ENCODE measurements around the gene FCGR2B.
"Not testable (repeated sequence)": the region's sequence is repeated elsewhere in the genome, so short reads cannot be mapped to it uniquely, and the experiment has no call there.

The FCGR2B gene

GRCh38 chr1:161644855-161645254, 18.1 kb upstream of the FCGR2B start:
- DNase-seq (ENCODE audit: low spot score); FAIRE-seq: not testable (repeated sequence)

- not testable (repeated sequence) for FAIRE-seq; DNase-seq (ENCODE audit: low spot score)
These were observed 15.2 kb upstream of the FCGR2B start for GRCh38 chr1:161647507-161648360.

DNA sequence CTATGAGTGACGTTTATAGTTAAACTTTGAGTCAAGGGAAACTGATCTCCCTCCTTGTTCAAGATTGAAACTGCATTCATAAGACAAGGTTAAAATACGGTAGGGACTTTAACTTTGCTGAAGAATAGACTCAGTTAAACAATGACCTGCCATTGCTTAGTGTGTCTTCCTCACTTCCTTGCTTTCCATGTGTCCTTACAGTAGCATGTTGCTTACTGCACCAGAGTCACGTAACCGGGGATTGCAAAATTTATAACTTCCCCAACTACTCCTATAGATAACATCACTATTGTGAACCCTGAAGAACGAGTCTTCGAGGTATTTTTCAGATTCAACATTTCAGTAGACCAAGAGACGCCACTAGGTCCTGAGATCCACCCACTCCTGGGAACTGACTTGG, 9.4 kb upstream of the FCGR2B start:
- DNase-seq (ENCODE audit: low spot score); FAIRE-seq: not testable (repeated sequence)

DNA sequence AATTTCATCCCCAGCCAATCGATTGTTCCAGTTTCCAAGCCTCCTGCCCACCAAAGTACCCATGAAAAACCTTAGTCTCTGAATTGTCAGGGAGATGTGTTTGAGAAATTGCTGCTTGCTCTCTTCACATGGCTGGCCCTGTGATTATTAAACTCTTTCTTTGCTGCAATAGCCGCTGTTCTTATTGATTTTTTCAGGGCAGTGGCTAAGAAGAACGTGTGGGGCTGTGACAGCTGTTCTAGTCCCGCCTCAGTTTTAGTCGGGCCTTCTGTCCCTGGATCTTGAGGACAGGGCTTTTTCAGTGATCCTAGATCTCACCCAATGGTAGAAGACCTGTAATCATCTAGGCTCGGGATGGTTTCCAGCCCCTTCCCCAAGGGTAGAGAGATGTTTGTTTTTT, 9.0 kb upstream of the FCGR2B start:
- not testable (repeated sequence) for FAIRE-seq

GRCh38 chr1:161658524-161658923, 4.4 kb upstream of the FCGR2B start:
- not testable (repeated sequence) for FAIRE-seq

More for the DNA sequence above, 9.0 kb upstream of the FCGR2B start:
- DNase-seq (ENCODE audit: low spot score) = not testable (repeated sequence)

GRCh38 chr1:161661660-161662311, 1.2 kb upstream of the FCGR2B start:
- DNase-seq (ENCODE audit: low spot score); FAIRE-seq: not testable (repeated sequence)

More at GRCh38 chr1:161658524-161658923, 4.4 kb upstream of the FCGR2B start:
- not testable (repeated sequence) for DNase-seq (ENCODE audit: low spot score)

DNA sequence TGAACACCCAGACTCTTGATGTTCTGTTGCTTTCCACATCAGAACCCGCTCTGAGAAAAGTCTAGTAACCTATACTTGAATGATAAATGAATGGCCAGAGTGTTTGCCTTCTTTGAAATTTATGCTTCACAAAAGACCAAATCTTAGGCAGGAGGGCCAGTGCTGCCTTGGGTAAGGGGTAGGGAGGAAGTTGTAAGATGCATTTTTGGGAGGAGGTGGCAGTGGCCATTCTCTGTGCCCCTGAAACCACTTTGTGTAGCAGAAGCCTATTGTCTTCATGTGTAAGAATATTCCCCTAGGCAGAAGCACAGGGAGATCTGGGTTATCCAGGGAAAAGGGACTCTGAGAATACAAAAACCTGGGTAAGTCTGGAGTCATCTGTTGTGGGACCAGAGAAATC, 626 bp downstream of the FCGR2B start:
- not testable (repeated sequence) for DNase-seq (ENCODE audit: low spot score); FAIRE-seq

DNA sequence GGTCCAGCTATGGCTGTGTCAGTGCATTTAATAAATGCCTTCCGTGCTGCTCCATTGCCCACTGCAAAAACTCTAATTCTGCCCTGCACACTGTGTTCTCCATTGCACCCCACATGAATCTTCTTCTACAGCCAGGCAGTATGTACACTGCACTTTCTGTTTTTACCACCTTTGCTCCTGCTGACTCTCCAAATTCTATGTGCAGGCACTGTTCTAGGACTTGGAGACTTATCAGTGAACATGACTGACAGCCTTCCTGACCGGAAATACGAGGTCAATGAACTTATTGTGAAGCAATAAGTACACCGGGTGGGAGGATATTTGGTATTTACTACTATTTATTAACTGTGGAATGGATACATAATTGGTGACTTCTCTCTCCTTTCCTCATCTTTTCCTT, 1.7 kb downstream of the FCGR2B start:
- FAIRE-seq; DNase-seq (ENCODE audit: low spot score): not testable (repeated sequence)

DNA sequence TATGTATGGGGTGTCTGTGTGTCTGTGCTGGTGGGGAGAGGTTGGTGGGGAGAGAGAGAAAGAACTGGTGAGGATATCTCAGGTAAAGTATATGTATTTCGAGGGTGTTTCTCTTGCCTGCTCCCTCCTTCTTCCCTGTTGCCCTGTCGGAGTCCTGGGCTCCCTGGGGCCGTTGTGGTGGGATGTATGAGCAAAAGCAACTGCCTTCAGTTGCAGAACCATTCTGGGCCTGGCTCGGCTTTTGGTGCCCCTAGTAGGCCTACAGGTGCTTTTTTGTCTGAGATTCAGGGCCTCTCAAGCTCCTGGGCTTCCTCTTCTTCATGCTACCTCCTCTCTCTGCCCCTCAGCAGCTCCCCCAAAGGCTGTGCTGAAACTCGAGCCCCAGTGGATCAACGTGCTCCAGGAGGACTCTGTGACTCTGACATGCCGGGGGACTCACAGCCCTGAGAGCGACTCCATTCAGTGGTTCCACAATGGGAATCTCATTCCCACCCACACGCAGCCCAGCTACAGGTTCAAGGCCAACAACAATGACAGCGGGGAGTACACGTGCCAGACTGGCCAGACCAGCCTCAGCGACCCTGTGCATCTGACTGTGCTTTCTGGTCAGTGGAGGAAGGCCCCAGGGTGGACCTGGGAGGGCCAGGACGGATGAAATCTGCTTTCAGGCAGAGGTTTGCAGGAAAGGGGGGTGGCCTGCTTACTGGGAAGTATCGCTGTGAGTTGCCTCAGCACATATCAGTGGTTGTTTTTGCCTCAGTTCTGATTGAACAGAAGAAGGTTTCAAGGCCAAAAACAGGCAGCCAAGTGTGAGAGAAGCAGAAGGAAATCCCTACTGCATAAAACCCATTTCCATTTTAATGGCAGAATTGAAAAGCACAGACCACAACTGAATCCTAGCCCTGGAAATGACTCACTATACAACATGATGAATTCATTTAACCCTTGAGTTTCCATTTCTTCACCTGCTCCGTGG, 8.4 kb downstream of the FCGR2B start:
- not testable (repeated sequence) for DNase-seq (ENCODE audit: low spot score); FAIRE-seq

DNA sequence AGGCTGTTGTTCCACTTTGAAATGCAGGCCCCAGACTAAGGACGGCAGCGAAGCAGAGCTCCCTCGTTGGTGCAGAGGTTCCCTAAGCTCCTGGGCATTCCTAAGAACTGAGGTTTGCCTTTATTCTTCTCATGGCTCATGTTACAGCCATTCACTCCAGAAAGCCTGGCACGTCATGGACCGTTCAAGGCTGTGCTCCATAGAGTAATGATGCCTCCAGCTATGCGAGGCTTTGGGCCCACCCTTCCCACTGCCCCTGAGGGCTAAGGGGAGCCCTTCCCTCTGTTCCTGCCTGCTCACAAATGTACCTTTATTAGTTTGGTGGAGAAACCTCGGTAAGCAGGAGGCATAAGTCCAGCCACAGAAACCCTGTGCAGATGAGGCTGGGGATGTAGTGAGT, 10.5 kb downstream of the FCGR2B start:
- DNase-seq (ENCODE audit: low spot score); FAIRE-seq: not testable (repeated sequence)

DNA sequence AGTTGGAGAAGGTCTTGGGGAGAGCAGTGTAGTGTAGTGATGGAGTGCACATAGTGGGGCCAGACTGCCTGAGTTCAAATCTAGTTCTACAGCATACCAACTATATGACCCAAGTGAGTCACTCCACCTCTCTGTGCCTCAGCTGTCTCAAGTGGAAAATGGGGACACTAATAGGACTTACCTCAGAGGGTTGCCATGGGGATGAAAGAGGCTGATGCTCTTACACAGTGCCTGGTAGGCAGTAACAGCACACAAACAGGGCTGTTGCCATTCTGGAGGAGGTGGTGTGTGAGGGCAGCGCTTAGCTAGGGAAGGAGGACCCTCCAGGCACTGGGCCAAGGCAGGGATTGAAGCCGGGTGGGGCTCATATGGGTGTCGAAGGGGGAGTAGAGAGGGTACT, 11.5 kb downstream of the FCGR2B start:
- FAIRE-seq; DNase-seq (ENCODE audit: low spot score): not testable (repeated sequence)

- FAIRE-seq = not testable (repeated sequence)
These were observed 12.0 kb downstream of the FCGR2B start for GRCh38 chr1:161674908-161675307.

GRCh38 chr1:161676441-161676840, 13.5 kb downstream of the FCGR2B start:
- DNase-seq (ENCODE audit: low spot score) (no peak), FAIRE-seq (no peak)

More at GRCh38 chr1:161674908-161675307, 12.0 kb downstream of the FCGR2B start:
- not testable (repeated sequence) for DNase-seq (ENCODE audit: low spot score)

GRCh38 chr1:161676958-161677689, 14.2 kb downstream of the FCGR2B start:
- FAIRE-seq (no peak), DNase-seq (ENCODE audit: low spot score) (no peak)

GRCh38 chr1:161678500-161678899, 15.6 kb downstream of the FCGR2B start:
- FAIRE-seq = no peak

GRCh38 chr1:161681879-161682278, 18.9 kb downstream of the FCGR2B start:
- no peak for DNase-seq (ENCODE audit: low spot score)
- FAIRE-seq = no peak

More at GRCh38 chr1:161678500-161678899, 15.6 kb downstream of the FCGR2B start:
- no peak for DNase-seq (ENCODE audit: low spot score)

DNA sequence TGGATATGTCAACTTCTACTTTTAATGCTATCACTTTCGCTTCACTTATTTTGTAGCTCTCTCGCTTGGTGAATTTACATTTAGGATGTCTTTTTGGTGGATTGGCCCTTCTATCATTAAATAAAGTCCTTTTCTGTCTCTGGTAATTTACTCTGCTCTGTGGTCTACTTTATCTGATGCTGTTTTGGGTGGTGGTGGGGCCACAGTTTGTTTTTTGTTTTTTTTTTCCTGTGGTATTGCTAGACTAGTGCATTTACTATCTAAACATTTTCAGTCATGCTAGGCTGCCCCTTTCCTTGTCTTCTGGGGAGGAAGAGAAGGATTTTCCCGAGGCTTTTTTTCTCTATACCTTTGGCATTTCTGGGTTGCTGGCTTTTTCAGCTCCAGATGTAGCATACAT, 26.0 kb downstream of the FCGR2B start:
- DNase-seq (ENCODE audit: low spot score) (no peak), FAIRE-seq (no peak)

- FAIRE-seq (no peak), DNase-seq (ENCODE audit: low spot score) (no peak)
These were observed 28.9 kb downstream of the FCGR2B start for GRCh38 chr1:161691846-161692245.

DNA sequence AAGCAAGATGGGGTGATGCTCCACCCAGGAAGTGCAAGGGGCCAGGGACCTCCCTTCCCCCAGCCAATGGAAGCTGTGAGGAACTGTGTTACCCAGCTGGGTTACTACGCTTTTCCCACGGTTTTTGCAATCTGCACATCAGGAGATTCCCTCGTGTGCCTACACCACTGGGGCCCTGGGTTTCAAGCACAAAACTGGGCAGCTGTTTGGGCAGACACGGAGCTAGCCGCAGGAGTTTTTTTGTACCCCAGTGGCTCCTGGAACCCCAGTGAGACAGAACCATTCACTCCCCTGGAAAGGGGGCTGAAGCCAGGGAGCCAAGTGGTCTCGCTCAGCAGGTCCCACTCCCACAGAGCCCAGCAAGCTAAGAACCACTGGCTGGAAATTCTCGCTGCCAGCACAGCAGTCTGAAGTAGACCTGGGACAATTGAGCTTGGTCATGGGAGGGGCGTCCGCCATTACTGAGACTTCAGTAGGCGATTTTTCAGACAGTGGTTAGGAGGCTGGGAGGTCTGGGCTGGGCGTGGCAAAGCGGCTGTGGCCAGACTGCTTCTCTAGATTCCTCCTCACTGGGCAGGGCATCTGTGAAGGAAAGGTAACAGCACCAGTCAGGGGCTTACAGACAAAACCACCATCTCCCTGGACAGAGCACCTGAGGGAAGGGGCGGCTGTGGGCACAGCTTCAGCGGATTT, 30.2 kb downstream of the FCGR2B start:
- DNase-seq (ENCODE audit: low spot score); FAIRE-seq: not testable (repeated sequence)

Data from urothelium cell line (cell line).